HG03571 (cell line): ENCODE data around the gene EIPR1.
"Not testable (repeated sequence)": the region's sequence is repeated elsewhere in the genome, so short reads cannot be mapped to it uniquely, and the experiment has no call there.

Experiments
- ATAC-seq: cut with Tn5 transposase; IDR thresholded peaks from one replicate; pipeline ENCODE4 v1.9.1; 2021; ENCODE audit not compliant: unreplicated experiment

The EIPR1 gene

DNA sequence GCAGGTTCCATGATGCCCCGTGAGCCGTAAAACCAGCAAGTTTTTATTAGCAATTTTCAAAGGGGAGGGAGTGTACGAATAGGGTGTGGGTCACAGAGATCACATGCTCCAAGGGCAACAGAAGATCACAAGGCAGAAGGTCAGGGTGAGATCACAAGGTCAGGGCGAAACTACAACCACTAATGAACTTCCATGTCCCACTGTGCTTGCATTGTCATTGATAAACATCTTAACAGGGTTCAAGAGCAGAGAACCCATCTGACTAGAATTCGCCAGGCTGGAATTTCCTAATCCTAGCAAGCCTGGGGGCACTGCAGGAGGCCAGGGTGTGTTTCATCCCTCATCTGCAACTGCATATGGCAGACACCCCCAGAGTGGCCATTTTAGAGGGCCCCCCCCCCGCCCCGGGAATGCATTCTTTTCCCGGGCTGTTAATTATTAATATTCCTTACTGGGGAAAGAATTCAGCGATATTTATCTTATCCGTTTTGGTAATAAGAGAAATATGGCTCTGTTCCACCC lies 178.9 kb downstream of the EIPR1 start:
- ATAC-seq = not testable (repeated sequence)

DNA sequence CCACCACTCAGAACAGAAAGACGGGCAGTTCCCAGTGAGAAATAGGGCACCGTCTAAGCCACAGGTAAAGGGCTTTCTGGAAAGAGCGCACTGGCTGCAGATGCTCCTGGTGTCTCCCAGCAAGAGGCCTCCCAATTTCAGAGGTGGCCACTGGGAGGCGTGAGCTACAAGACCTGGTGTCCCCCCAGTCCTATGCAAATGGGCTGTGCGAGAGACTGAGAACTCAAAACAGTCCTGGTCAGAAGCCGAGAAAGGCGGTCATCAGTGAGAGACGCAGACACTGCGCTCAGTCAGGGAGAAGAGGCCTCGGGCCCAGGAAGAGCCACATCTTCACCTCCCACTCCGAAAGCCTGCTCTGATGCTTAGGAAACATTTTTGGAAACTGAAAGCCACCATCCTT lies 179.5 kb downstream of the EIPR1 start:
- no peak for ATAC-seq

DNA sequence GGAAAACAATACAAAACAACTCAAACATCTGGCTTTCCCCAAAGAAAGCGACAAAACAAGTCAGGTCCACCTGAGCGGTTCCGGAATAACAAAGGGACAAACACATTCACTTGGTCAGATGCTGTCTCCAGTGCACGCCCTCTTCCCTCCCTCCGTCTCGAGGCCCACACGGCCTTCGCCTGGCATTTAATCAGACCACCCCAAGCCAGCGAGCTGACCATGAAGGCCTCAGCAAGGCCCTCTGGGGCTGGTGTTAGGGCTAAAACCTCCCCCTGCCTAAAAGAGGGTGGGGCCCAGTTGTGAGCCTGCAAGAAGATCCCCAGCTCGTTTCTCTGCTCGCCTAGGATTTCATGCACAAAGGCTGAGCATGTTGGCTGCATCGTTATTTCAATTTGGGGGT lies 180.3 kb downstream of the EIPR1 start:
- ATAC-seq = no peak

DNA sequence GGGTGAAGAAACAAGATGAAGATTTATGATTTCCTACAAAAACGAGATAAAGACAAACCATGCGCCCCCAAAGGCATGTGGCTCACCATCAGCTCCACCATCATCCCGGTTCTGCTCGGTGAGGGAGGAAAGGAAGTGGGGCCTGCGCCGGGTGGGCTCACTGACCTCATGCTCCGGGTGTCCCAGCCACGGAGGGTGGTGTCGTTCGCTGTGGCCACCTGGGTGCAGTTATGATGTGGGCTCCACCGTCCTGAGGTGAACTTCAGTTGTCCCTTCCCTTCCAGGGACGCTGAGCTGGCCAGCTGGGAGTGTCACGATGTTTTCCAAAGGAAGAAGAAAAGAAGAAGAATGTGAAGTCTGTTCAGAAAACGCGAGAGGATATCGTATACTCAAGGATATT lies 180.9 kb downstream of the EIPR1 start:
- no peak for ATAC-seq

DNA sequence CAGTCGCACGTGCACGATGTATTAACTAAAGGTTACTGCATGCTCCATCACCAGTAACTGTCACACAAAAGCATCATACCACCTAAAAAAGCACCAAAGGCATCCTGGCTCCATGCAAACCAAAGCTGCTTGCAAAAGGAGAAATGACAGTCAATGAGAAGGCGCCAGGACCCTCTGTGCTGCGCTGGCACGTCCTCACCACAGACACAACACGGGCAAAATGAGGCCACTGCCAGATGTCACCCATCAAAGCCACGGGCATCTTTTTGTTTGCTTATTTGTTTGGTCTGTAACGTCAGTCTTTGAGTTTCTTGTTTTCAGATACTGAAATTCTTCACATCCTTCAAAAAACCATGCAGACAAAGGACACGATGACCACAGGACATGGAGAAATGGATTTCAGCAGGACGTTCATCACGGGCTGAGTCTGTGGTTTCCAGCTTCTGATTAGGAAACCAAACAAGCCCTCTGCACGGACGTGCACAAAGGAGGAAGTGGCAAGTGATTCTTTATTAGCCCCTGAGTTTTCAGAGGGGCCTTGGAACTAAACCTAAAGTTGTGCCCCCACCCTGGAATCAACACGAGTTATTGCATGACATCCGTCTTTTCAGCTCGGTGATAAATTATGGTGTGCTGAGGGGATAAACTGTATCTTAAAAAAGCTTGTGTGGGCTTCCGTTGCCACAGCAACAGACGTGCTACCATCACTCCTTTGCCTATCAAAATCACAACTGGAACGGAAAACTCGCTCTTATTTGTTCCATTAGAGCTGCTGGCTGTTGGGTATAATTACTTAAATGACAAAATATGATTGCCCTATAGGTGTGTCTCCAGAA lies 181.8 kb downstream of the EIPR1 start:
- no peak for ATAC-seq

DNA sequence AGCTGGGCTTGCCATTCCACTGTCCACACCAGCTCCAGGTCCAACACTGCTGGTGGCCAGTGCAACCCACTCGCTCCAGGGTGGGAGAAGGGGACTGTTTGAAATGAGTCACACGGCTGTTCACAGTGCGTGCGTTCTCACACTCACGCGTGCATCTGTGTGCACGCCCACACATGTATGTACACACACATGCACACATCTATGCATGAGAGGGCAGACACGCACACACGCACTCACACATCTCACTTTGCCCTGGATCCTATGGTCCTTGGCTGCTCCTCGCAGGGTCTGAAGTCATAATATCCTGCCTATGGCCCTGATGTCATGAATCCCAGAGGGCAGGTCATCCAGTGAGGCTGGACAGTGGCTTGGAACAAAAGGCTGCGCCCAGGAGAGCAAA lies 182.8 kb downstream of the EIPR1 start:
- no peak for ATAC-seq

DNA sequence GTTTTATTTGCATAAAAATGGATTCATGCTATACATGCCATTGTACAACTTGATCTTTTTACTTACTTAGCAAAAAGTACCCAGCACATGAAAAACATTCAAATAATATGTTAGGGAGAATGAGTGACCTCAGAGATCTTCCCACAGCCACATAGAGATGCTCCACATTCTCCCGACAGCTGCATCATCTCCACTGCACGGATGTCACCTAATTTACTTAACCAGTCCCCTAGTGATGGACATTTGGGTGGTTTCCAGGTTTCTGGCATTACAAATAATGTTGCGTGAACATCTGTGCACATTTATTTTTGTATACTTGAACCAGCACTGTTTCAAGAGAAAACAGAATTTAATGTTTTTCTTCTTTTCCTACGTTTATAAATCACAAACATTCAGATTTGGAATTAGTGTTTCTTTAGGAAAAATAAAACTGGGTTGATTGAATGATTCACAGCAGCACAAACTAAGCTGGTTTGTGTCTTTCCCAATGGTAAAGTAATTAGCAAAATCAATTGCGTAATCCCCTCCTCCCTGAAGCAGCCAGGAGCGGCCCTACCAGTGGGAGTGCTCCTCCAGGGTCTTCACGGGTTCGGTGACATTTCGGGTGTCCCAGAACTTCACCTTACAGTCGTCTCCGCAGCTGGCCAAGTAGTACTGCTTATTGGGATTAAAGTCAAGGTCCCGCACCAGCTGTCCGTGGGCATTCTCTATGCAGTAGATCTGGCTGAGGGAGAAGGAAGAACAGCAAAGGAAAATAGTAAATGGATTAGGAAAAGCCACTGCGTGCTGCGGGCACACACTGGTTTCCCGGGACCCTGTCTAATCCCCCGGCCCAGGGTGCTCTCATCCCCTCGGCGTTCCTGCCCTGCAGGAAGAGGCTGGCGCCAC lies 183.9 kb downstream of the EIPR1 start:
- ATAC-seq = no peak

DNA sequence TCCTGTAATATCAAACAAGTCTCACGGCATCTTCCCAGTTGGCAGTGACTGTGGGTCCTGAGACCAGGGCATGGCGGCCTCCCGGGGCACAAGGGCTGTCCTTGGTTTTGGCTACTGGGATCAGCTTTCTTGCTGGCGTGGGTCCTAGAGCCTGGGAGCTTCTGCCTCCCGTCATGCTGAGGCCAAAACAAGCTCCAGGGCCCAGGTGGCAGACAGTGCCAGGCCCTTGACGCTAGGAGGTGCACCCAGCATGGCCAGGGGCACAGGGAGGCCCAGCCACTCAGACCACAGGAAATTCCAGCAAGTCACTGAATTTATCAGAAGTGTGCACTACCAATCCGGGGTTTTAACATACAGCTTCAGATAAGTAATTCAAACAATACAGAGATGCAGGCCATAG lies 184.7 kb downstream of the EIPR1 start:
- ATAC-seq = no peak

DNA sequence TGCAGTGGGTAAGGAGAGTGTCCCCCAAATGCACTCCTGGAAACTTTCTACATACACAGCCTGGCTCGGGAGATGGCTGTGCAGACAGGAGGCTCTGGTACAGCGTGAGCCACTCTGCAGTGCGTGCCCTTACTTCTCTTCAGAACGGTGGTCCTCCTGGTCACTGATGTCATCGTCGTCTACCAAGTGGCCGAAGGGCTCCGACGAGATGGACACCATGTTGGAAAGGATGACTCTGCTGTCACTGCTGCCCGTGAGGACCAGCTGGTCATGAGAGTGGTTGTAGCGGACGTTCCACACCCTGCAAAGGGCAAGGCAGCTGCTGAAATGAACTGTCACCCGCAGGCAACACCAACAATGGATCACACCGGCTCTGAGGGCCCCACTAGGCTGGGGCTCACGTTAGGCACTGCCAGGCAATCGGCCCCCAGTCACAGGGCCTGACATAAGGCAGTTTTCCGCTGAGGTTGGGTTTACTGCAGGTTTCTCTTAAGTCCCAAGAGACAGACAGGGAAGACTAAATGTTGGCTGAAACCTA lies 185.3 kb downstream of the EIPR1 start:
- no peak for ATAC-seq

DNA sequence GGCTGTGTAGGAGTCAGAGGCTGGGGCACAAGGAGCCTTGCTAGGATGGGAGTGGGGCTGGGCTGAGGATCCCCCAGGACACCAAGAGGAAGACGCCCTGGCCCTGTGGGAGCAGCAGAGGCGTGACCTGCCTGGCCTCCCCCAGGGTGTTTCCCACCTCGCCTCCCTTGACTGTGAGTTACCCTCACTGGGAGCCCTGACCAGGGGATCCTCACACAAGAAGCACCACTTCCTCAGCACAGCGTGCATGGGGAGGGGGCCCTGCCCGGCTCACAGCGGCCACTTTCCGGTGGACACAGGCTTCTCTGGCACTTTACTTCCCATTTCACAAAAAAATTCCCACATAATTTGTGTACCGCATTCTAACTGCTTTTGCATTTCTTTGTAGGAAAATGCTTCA lies 187.7 kb downstream of the EIPR1 start:
- ATAC-seq = no peak

DNA sequence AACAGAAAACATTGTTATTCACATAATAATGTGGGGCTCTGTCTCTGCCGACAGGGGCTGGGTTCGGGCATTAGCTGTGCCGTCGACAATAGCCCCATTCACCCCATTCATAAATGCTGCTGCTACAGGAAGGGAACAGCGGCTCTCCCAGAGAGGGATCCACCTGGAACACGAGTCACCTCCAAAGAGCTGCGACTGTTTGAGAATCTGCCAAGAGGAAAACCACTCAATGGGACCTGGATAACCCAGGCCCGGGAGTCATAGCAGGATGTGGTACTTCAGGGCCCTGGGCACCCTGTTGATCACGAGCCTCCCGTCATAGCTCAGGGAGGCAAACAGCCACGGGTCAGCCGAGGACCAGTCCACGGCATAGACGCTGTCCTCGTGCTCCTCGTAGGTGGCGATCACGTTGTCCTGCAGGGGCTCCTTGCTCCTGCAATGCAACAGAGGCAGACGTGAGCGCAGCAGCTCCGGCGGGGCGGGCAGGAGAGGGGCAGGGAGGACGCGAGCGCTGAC lies 188.5 kb downstream of the EIPR1 start:
- no peak for ATAC-seq

DNA sequence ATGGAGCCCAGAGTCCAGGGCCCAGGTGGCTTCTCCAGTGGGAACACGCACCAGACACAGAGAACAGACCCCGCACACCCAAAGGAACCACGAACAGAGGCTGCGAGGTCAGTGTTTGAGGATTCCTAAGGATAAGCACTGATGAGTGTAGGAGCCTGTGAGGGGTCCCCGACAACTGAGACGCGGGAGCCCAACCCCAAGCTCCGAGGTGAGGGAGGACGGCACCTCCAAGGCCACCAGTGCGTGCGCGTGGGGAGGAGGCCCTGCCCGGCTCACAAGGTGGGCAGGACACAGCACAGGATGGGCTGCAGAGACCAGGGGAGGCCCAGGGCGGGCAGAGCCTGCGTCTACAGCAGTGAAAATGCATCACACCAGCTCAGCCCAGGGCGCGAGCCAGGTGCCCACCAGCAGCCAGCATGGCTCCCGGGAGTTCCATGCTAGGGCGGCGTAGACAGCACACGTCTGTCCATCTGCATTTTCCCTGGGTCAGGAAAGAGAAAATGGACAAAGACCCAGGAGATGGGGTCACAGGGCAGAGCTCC lies 189.1 kb downstream of the EIPR1 start:
- no peak for ATAC-seq

DNA sequence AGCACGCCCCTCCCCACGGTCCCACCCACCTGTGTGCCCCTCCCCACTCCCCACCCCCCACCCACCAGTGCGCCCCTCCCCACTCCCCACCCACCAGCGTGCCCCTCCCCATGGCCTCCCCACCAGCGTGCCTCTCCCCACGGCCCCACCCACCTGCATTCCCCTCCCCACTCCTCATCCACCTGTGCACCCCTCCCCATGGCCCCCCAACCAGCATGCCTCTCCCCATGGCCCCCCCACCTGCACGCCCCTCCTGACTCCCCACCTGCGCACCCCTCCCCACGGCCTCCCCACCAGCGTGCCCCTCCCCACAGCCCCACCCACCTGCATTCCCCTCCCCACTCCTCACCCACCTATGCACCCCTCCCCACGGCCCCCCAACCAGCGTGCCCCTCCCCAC lies 190.2 kb downstream of the EIPR1 start:
- no peak for ATAC-seq

DNA sequence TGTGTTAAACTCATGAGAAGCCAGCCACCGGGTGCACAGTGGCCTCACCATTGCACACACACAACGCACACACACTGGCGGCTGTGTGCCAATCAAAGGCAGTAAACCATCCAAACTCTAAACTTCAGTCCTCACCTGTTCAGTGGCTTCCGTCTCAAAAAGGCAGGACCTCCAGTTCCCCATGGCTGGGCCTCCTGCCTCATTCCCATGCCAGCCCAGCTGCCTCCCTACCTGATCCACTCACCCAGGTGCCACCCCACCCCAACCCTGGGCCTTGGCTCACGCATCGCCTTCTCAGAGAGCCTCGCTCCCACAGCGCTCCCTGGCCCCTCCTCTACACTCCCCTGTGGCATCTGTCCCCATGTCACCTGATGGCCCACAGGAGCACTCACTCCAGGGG lies 190.9 kb downstream of the EIPR1 start:
- no peak for ATAC-seq

DNA sequence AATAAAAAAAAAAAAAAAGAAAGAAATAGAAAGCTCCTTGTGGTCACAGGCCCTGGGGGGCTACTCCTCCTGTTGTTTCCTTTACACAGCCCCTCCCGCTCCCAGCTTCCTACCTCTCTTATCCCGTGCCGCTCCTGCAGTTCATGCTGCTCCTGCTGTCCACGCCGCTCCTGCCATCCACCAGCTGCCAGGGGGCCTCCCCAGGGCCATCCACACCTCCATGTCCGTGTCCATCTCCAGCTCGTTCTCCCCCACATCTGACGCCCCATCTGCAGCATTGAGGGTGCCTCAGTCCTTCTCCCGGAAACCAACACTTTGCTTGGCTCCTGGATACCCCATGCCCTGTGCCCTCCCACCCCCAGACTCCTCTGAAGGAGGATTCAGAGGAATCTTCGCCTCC lies 191.7 kb downstream of the EIPR1 start:
- no peak for ATAC-seq

DNA sequence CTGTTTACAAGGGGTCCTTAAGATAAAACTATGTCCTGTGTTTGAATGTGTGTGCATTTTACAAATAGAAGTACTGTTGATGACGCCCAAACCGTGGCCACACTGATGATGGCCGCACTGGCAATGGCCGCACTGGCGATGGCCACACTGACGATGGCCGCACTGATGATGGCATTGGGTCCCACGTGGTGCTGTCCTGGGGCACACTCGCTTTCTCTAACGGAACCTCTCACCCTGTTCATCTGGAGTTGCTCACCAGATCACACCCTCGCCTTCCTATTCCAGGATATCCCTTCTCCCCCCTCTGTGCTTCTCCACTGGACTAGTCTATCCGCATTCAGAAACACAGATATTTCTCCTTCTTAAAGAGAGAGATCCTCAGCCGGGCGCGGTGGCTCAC lies 192.4 kb downstream of the EIPR1 start:
- no peak for ATAC-seq

DNA sequence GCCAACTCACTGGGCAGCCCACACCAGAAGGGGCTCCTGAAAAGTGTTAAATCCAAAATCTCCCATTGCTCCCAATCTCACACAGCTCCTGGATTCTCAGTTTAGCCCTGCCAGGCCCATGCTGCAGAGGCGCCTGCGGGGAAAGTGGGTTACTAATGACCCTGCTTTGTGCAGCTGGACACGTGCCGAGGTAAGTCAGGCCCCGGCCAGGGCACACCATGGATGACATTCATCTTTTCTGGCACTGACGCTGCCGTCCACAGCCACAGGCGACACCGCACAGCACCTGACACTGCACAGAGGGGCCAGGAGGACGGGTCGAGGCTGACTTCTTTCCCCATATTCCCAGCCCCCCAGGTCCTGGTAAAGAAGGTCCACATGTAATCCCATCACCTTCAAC lies 193.5 kb downstream of the EIPR1 start:
- ATAC-seq = no peak

DNA sequence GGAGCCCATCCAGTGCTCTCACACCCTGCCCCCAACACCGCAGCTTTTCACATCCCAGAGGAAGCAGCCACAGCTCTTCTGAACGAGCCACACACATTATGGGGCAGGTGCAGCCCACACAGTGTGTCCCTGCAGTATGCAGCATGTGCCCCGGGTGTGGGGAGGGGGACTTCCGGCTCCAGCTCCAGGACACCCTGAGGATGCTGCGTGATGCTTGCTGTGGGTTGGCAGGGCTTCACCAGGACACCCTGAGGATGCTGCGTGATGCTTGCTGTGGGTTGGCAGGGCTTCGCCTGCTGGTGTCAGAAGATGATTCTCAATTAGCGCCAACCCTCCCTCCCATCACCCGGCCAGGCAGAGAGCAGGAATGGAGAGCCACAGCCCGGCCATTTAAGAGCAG lies 193.9 kb downstream of the EIPR1 start:
- ATAC-seq = no peak

DNA sequence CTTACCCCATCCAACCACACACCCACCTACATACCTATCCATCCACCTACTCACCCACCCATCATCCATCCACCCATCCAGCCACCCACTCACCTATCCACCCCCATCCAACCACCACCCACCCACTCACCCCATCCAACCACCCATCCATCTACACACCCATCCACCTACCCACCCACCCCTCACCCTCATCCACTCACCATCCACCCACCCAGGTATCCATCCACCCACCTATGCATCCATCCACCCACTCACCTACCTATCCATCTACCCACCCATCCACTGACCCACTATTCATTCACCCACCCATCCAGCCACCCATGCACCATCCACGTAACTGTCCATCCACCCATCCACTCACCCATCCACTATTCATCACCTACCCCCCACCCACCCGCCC lies 194.8 kb downstream of the EIPR1 start:
- no peak for ATAC-seq

DNA sequence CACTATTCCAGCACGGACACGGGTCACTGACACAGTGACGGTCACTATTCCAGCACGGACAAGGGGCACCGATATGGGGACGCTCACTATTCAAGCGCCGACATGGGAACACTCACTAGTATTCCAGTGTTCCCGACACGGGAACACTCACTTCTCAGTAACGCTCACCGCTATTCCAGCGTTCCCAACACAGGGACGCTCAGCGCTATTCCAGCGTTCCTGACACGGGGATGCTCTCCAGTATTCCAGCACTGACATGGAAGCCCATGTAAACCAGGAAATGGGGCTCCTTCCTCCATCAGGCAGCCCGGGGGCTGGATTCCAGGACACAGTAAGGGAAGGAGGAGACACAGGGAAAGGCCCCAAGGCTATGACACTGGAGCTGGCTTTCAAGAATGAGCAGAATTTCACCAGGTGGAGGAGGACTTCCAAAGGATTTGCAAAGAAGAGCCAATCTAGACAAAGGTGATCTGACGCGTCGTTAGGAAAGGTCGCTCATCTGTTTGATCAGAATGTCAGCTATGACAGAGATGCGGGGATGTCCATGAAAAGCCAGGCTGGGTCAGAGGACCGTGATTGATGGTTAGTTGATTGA lies 196.1 kb downstream of the EIPR1 start:
- ATAC-seq = no peak

DNA sequence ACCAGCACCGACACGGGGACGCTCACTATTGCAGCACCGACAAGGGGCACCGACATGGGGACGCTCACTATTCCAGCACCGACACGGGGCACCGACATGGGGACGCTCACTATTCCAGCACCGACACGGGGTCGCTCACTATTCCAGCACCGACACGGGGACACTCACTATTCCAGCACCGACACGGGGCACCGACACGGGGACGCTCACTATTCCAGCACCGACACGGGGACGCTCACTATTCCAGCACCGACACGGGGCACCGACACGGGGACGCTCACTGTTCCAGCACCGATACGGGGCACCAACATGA lies 196.8 kb downstream of the EIPR1 start:
- not testable (repeated sequence) for ATAC-seq
